ENCODE data around the gene KCNQ4.

KCNQ4 gene

DNA sequence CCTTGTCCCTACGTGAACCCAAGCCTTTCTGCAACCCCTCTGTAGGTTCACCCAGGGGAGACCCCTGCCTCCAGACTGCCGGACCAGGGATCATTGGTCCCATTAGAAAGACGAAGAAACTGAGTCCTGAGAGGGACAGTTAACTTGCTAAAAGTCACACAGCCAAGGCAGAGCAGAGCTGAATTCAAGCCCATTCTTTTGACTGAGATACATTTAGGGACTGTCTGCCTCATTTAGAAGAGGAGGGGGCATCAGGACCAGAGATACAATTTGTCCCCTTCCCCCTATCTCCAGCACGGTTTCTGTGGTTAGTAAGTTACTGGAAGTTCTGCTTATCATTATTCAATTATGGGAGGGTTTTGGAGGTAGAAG is 19.1 kb downstream of the KCNQ4 start:
- H3K4me2 ChIP-seq (ENCODE audit: low read length): no peak overlapping the region
- H3K27me3 ChIP-seq (ENCODE audit: control insufficient read depth, insufficient read depth, low read length): peaks cover 28% of the 10 kb centered on the region
- peaks cover 10% of the 10 kb centered on the region for H3K4me1 ChIP-seq (ENCODE audit: control insufficient read depth, insufficient read depth, low read length)
- H3K9me3 ChIP-seq (replicated peaks; ENCODE audit: low read length): no peaks in the 10 kb centered on the region
- no peak overlapping the region for H3K4me3 ChIP-seq (ENCODE audit: low read length)
- H3K36me3 ChIP-seq (ENCODE audit: insufficient read depth, low read length): no peaks in the 10 kb centered on the region
- no peak overlapping the region for H3K9ac ChIP-seq (ENCODE audit: low read depth, low read length)

GRCh38 chr1:40803447-40803846 is 19.9 kb downstream of the KCNQ4 start:
- no peak overlapping the region for H3K4me3 ChIP-seq (ENCODE audit: low read length)
- no peak overlapping the region for H3K4me2 ChIP-seq (ENCODE audit: low read length)
- no peaks in the 10 kb centered on the region for H3K9me3 ChIP-seq (replicated peaks; ENCODE audit: low read length)
- no peaks in the 10 kb centered on the region for H3K36me3 ChIP-seq (ENCODE audit: insufficient read depth, low read length)
- peaks cover 9% of the 10 kb centered on the region for H3K4me1 ChIP-seq (ENCODE audit: control insufficient read depth, insufficient read depth, low read length)
- H3K27me3 ChIP-seq (ENCODE audit: control insufficient read depth, insufficient read depth, low read length): peaks cover 35% of the 10 kb centered on the region
- H3K9ac ChIP-seq (ENCODE audit: low read depth, low read length): no peak overlapping the region

DNA sequence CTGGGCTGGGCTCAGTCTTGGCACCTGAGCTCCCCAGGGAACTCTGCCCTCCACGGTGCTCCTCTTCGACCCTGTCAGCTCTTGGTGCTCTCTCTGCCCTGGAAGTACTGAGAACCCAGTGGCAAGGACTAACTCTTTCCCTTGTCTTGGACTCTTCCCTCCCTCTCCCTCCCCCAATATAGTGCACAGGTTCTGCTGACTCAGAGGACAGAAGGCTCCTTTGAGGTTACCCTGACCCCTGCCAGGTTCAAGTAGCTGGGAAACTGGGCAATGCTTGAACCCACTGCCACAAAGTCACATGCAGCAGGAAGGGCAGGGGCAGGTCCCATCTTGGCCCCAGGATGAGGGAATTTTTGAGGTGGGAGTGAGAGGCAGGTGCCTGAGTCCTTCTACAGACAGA is 20.3 kb downstream of the KCNQ4 start:
- Histone ChIP-seq H3K4me2 (ENCODE audit: low read length) (no peak overlapping the region), H3K36me3 (ENCODE audit: insufficient read depth, low read length) (no peaks in the 10 kb centered on the region), H3K9me3 (replicated peaks; ENCODE audit: low read length) (no peaks in the 10 kb centered on the region), H3K27me3 (ENCODE audit: control insufficient read depth, insufficient read depth, low read length) (peaks cover 40% of the 10 kb centered on the region), H3K4me3 (ENCODE audit: low read length) (no peak overlapping the region), H3K9ac (ENCODE audit: low read depth, low read length) (no peak overlapping the region), H3K4me1 (ENCODE audit: control insufficient read depth, insufficient read depth, low read length) (peaks cover 9% of the 10 kb centered on the region)

DNA sequence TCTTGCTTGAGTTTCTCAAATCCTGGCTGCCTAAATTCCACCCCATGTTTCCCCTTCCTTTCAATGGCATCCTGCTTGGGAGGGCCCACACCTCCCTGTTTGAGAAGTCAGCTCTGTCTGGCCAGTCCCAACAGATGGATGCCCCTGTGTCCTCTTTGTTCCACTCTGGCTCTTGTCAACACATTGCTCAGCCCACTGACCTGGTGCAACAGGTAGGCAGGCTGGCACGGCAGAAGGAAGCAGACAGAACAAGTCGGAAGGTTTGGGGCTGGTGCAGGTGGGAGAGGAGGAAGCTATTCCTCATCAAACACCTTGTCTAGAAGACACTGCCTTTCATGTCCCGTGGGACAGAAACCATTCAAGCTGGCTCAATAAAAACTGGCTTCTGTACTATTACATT is 22.7 kb downstream of the KCNQ4 start:
- Histone ChIP-seq H3K9ac (ENCODE audit: low read depth, low read length) (no peak overlapping the region), H3K27me3 (ENCODE audit: control insufficient read depth, insufficient read depth, low read length) (peaks cover 46% of the 10 kb centered on the region), H3K4me3 (ENCODE audit: low read length) (no peak overlapping the region), H3K4me1 (ENCODE audit: control insufficient read depth, insufficient read depth, low read length) (peaks cover 9% of the 10 kb centered on the region), H3K9me3 (replicated peaks; ENCODE audit: low read length) (no peaks in the 10 kb centered on the region), H3K36me3 (ENCODE audit: insufficient read depth, low read length) (no peaks in the 10 kb centered on the region), H3K4me2 (ENCODE audit: low read length) (no peak overlapping the region)

DNA sequence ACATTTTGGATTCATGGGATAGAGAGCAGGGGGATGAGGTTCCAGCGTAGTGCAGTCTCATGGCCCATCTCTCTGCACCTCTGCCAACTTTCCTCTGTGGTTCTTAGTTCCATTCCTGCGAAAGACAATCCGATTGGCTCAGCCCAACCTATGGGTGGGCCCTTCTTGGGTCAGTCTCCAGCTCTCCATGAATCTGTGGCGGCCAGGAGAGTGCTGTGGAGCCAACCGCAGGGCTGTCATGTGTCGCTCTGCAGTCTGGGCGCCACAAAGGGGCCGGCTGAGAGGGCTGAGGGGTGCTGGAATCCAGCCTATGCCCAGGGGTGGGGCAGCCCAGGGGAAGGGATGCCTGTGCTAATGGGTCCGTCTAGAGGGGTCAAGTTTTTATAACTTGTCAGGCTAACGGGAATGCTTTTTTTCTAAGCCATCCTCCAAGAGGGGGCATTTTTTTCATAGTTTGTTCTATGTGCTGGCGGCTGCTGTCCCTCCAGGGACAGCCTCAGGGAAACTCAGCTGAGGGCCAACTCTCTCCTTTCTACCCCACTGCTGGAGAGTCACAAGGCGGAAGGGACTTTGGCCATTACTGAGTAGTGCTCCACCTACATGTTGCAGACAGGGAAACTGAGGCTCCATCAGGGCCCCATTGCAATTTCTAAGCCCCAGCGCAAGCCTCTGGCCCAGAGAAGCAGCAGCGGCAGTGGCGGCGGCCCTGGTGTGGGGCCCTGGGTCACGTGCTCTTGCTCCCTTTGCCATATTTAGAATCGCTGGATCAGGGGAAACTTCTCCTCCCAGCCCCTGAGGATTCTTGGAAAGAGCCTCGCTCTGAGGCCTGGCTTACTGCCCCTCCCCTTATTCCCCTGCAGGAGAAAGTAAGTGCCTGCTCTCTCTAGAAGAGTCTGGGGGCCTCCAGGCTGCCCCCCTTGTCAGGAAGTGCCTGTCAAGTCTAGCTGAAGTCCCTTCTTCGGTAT is 23.4 kb downstream of the KCNQ4 start:
- H3K4me2 ChIP-seq (ENCODE audit: low read length): no peak overlapping the region
- H3K4me3 ChIP-seq (ENCODE audit: low read length): no peak overlapping the region
- H3K9ac ChIP-seq (ENCODE audit: low read depth, low read length): no peak overlapping the region
- H3K9me3 ChIP-seq (replicated peaks; ENCODE audit: low read length): no peaks in the 10 kb centered on the region
- H3K36me3 ChIP-seq (ENCODE audit: insufficient read depth, low read length): no peaks in the 10 kb centered on the region
- H3K27me3 ChIP-seq (ENCODE audit: control insufficient read depth, insufficient read depth, low read length): peaks cover 53% of the 10 kb centered on the region
- H3K4me1 ChIP-seq (ENCODE audit: control insufficient read depth, insufficient read depth, low read length): peaks cover 6% of the 10 kb centered on the region

- H3K9me3 ChIP-seq (replicated peaks; ENCODE audit: low read length): no peaks in the 10 kb centered on the region
- peaks cover 4% of the 10 kb centered on the region for H3K4me1 ChIP-seq (ENCODE audit: control insufficient read depth, insufficient read depth, low read length)
- H3K27me3 ChIP-seq (ENCODE audit: control insufficient read depth, insufficient read depth, low read length): peaks cover 63% of the 10 kb centered on the region
- H3K4me3 ChIP-seq (ENCODE audit: low read length): no peak overlapping the region
- H3K4me2 ChIP-seq (ENCODE audit: low read length): no peak overlapping the region
- H3K36me3 ChIP-seq (ENCODE audit: insufficient read depth, low read length): no peaks in the 10 kb centered on the region
- no peak overlapping the region for H3K9ac ChIP-seq (ENCODE audit: low read depth, low read length)
Measured at GRCh38 chr1:40808002-40808401, 24.4 kb downstream of the KCNQ4 start.

GRCh38 chr1:40808444-40808843 is 24.9 kb downstream of the KCNQ4 start:
- no peaks in the 10 kb centered on the region for H3K9me3 ChIP-seq (replicated peaks; ENCODE audit: low read length)
- peaks cover 68% of the 10 kb centered on the region for H3K27me3 ChIP-seq (ENCODE audit: control insufficient read depth, insufficient read depth, low read length)
- no peak overlapping the region for H3K4me2 ChIP-seq (ENCODE audit: low read length)
- peaks cover 4% of the 10 kb centered on the region for H3K4me1 ChIP-seq (ENCODE audit: control insufficient read depth, insufficient read depth, low read length)
- no peak overlapping the region for H3K9ac ChIP-seq (ENCODE audit: low read depth, low read length)
- H3K4me3 ChIP-seq (ENCODE audit: low read length): no peak overlapping the region
- H3K36me3 ChIP-seq (ENCODE audit: insufficient read depth, low read length): no peaks in the 10 kb centered on the region

- Histone ChIP-seq H3K4me3 (ENCODE audit: low read length) (no peak overlapping the region), H3K4me2 (ENCODE audit: low read length) (no peak overlapping the region), H3K4me1 (ENCODE audit: control insufficient read depth, insufficient read depth, low read length) (peaks cover 4% of the 10 kb centered on the region), H3K9ac (ENCODE audit: low read depth, low read length) (no peak overlapping the region), H3K9me3 (replicated peaks; ENCODE audit: low read length) (no peaks in the 10 kb centered on the region), H3K27me3 (ENCODE audit: control insufficient read depth, insufficient read depth, low read length) (peaks cover 68% of the 10 kb centered on the region), H3K36me3 (ENCODE audit: insufficient read depth, low read length) (no peaks in the 10 kb centered on the region)
Measured at GRCh38 chr1:40808909-40809308, 25.3 kb downstream of the KCNQ4 start.

DNA sequence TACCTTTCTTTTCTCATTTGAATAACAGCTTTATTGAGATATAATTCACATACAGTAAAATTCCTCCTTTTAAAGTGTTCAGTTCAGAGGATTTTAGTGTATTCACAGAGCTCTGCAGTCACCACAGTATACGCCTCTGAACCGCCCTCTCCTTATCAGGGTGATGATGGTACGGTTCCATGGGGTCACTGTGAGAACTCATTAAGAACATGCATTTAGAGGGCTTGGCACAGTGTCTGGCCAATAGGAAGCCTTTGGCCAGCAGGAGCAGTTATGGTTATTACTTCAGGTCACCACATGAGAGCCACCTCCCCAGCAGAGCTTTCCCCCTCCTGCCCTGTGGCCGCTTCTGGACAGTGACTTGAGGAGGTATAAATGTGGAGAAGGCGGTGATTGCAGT is 27.3 kb downstream of the KCNQ4 start:
- H3K36me3 ChIP-seq (ENCODE audit: insufficient read depth, low read length): no peaks in the 10 kb centered on the region
- H3K9ac ChIP-seq (ENCODE audit: low read depth, low read length): no peak overlapping the region
- H3K4me2 ChIP-seq (ENCODE audit: low read length): no peak overlapping the region
- H3K27me3 ChIP-seq (ENCODE audit: control insufficient read depth, insufficient read depth, low read length): peaks cover 70% of the 10 kb centered on the region
- H3K4me1 ChIP-seq (ENCODE audit: control insufficient read depth, insufficient read depth, low read length): peaks cover 4% of the 10 kb centered on the region
- H3K4me3 ChIP-seq (ENCODE audit: low read length): no peak overlapping the region
- H3K9me3 ChIP-seq (replicated peaks; ENCODE audit: low read length): no peaks in the 10 kb centered on the region

- Histone ChIP-seq H3K27me3 (ENCODE audit: control insufficient read depth, insufficient read depth, low read length) (peaks cover 42% of the 10 kb centered on the region), H3K9ac (ENCODE audit: low read depth, low read length) (no peak overlapping the region), H3K4me2 (ENCODE audit: low read length) (no peak overlapping the region), H3K4me3 (ENCODE audit: low read length) (no peak overlapping the region), H3K4me1 (ENCODE audit: control insufficient read depth, insufficient read depth, low read length) (no peaks in the 10 kb centered on the region), H3K9me3 (replicated peaks; ENCODE audit: low read length) (no peaks in the 10 kb centered on the region), H3K36me3 (ENCODE audit: insufficient read depth, low read length) (no peaks in the 10 kb centered on the region)
Measured at GRCh38 chr1:40815420-40815819, 31.8 kb downstream of the KCNQ4 start.

GRCh38 chr1:40817791-40818263 is 34.2 kb downstream of the KCNQ4 start:
- H3K4me2 ChIP-seq (ENCODE audit: low read length): no peak overlapping the region
- no peaks in the 10 kb centered on the region for H3K9me3 ChIP-seq (replicated peaks; ENCODE audit: low read length)
- H3K4me3 ChIP-seq (ENCODE audit: low read length): no peak overlapping the region
- H3K4me1 ChIP-seq (ENCODE audit: control insufficient read depth, insufficient read depth, low read length): peaks cover 8% of the 10 kb centered on the region
- H3K9ac ChIP-seq (ENCODE audit: low read depth, low read length): no peak overlapping the region
- no peaks in the 10 kb centered on the region for H3K36me3 ChIP-seq (ENCODE audit: insufficient read depth, low read length)
- H3K27me3 ChIP-seq (ENCODE audit: control insufficient read depth, insufficient read depth, low read length): peaks cover 18% of the 10 kb centered on the region

Data from skeletal muscle satellite cell (primary cell).